OCI-LY7 (cell line): ENCODE results near the gene ATXN1.

Experiments
- EZH2phosphoT487 ChIP-seq: fragments of 200-600 bp; sonication (generic); IDR thresholded peaks from 2 replicates; pipeline ENCODE4 v1.6.1; 2018; ENCODE audit warnings: low read depth, borderline replicate concordance, mild to moderate bottlenecking, mixed run types, antibody characterized with exemption, low read length, moderate library complexity, mixed read lengths
- TF ChIP-seq, protein P1 (sequence below): fragments of 200-600 bp; sonication (generic); conservative IDR thresholded peaks from 2 replicates; pipeline ENCODE4 v1.5.1; 2014; ENCODE audit warnings: mild to moderate bottlenecking, antibody characterized with exemption, low read length, moderate library complexity, mixed read lengths

- TF ChIP-seq EZH2phosphoT487: no peak
- TF ChIP-seq, protein P1, sequence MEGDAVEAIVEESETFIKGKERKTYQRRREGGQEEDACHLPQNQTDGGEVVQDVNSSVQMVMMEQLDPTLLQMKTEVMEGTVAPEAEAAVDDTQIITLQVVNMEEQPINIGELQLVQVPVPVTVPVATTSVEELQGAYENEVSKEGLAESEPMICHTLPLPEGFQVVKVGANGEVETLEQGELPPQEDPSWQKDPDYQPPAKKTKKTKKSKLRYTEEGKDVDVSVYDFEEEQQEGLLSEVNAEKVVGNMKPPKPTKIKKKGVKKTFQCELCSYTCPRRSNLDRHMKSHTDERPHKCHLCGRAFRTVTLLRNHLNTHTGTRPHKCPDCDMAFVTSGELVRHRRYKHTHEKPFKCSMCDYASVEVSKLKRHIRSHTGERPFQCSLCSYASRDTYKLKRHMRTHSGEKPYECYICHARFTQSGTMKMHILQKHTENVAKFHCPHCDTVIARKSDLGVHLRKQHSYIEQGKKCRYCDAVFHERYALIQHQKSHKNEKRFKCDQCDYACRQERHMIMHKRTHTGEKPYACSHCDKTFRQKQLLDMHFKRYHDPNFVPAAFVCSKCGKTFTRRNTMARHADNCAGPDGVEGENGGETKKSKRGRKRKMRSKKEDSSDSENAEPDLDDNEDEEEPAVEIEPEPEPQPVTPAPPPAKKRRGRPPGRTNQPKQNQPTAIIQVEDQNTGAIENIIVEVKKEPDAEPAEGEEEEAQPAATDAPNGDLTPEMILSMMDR: no peak
Measured at GRCh38 chr6:16355699-16356446, 405.4 kb downstream of the ATXN1 start.
